H1 (cell line): ENCODE measurements around the gene BCAS1. TPM values are rescaled to one million over a fixed set of nuclear protein-coding genes. Genes with fewer than 3 reads are reported as not detected.

Experiments used
- polyA plus RNA-seq, 7 experiments: library from polyadenylated mRNA; depleted of rRNA in 3 of 7; stranded (reverse) in 5 of 7; unstranded in 2 of 7; fragments of >200 nt in 5 of 7; fragments of 200-250 nt in 2 of 7; gene quantifications; 1 replicate in 5 of 7; 2 replicates in 1 of 7; 4 replicates in 1 of 7; pipeline versions ENCODE4 v1.2.1 to v1.2.3, GENCODE V29; 2011 to 2013; ENCODE audit warnings: missing spikeins in 2 of 7, mixed read lengths in 2 of 7
- total RNA-seq: library from RNA; stranded (reverse); fragmentation: NEBNext Ultra II Directional; extraction: Animal tissue kit (Norgen Biotek cat#: 25700); gene quantifications from 2 replicates; pipeline ENCODE4 v1.2.1, GENCODE V29; 2021
- TF ChIP-seq, protein P1 (sequence below): IDR thresholded peaks from 2 replicates; pipeline ENCODE4 v1.6.1; 2011; ENCODE audit warnings: low read depth, mild to moderate bottlenecking, low read length; ENCODE audit not compliant: insufficient read depth

Gene BCAS1
- total and polyA plus RNA-seq, 2 of the 8 experiments (the other 6 are each of a cell fraction or from before 2014, with no cell fraction given), result 0.06 to 0.19 TPM

DNA sequence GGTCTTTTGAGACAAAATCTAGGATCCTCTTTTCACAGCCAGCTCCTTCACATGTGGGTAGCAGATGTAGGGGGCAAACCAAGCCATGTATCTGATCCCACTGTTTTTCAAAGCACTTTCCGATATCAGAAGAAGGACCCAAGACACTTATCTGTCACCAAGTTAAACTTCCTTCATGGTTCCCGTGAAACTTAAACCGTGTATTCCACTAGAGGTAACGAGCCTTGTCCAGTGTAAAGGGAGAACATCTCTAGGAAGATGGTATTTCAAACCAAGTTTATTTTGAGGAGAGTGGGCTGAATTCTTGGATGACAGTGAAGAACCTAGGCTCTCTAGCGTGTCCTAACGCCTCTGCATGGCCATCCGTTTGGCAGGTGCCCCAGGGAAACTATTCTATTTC lies 76.3 kb downstream of the BCAS1 start (continued):
- TF ChIP-seq, protein P1, sequence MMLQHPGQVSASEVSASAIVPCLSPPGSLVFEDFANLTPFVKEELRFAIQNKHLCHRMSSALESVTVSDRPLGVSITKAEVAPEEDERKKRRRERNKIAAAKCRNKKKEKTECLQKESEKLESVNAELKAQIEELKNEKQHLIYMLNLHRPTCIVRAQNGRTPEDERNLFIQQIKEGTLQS, result no peak
